H1 (cell line): ENCODE measurements around the gene GLTPD2. TPM values are rescaled to one million over a fixed set of nuclear protein-coding genes. Genes with fewer than 3 reads are reported as not detected.

Source experiments
- CTCF ChIA-PET: fragments of 300-600 bp; sonication (Branson Sonifier 250); formaldehyde crosslinking; loops from one replicate; lab custom pipeline; 2021; ENCODE audit not compliant: partially characterized antibody; lab: Charles Lee
- POLR2A ChIA-PET: fragments of 300-600 bp; sonication (Branson Sonifier 250); formaldehyde crosslinking; loops from one replicate; lab custom pipeline; 2021; ENCODE audit warnings: inconsistent platforms; ENCODE audit not compliant: partially characterized antibody; lab: Charles Lee
- DNase-seq, 2 experiments: peaks; one replicate each; pipeline versions ENCODE4 v3.0.0 to v3.0.0-alpha.2; 2010 to 2022; ENCODE audit warnings: low spot score in 2 of 2, low read depth in 1 of 2, mixed read lengths in 1 of 2
- FAIRE-seq: peaks from 2 replicates; lab custom pipeline; 2011; peaks lifted over from hg19 to GRCh38; lab: Jason Lieb, UNC
- H2AFZ ChIP-seq: 2 replicates; pipeline ENCODE4 v1.8.1; 2012; ENCODE audit warnings: low read length, inconsistent platforms
- H2AK5ac ChIP-seq: 2 replicates; pipeline ENCODE4 v1.6.1; 2013; ENCODE audit warnings: low read depth, low read length
- H2BK120ac ChIP-seq: replicated peaks from 2 replicates; pipeline ENCODE3; 2013; ENCODE audit warnings: low read depth, low read length, inconsistent platforms
- H2BK12ac ChIP-seq: 2 replicates; pipeline ENCODE4 v1.6.1; 2013; ENCODE audit warnings: low read depth, low read length
- H2BK15ac ChIP-seq: 2 replicates; pipeline ENCODE4 v1.6.1; 2013; ENCODE audit warnings: low read length
- H2BK20ac ChIP-seq: 2 replicates; pipeline ENCODE4 v1.6.1; 2013; ENCODE audit warnings: low read length
- H2BK5ac ChIP-seq: 2 replicates; pipeline ENCODE4 v1.6.1; 2013; ENCODE audit warnings: low read depth, low read length
- H3K14ac ChIP-seq: 2 replicates; pipeline ENCODE4 v1.6.1; 2013; ENCODE audit warnings: inconsistent platforms; ENCODE audit not compliant: insufficient read length
- H3K18ac ChIP-seq: 2 replicates; pipeline ENCODE4 v1.6.1; 2013; ENCODE audit warnings: low read length; ENCODE audit errors: extremely low read depth
- H3K23ac ChIP-seq: 2 replicates; pipeline ENCODE4 v1.6.1; 2013; ENCODE audit warnings: inconsistent platforms; ENCODE audit not compliant: insufficient read length
- H3K23me2 ChIP-seq: 2 replicates; pipeline ENCODE4 v1.6.1; 2013; ENCODE audit warnings: low read depth, low read length
- H3K27ac ChIP-seq: 2 replicates; pipeline ENCODE4 v1.6.1; 2011; ENCODE audit warnings: low read depth, low read length, inconsistent platforms
- H3K27me3 ChIP-seq, 4 experiments: replicated peaks in 1 of 4; 1 replicate in 1 of 4; 2 replicates in 3 of 4; pipeline versions ENCODE4 v1.6.1 to v1.8.1; 2011 to 2013; ENCODE audit warnings: low read length in 3 of 4, mild to moderate bottlenecking in 3 of 4, inconsistent platforms in 2 of 4, mixed read lengths in 2 of 4, moderate library complexity in 1 of 4; ENCODE audit not compliant: control insufficient read depth in 3 of 4, insufficient read depth in 3 of 4; ENCODE audit errors: extremely low read depth in 1 of 4
- H3K36me3 ChIP-seq, 4 experiments: 2 replicates each; pipeline versions ENCODE4 v1.6.1 to v1.8.1; 2011 to 2013; ENCODE audit warnings: mild to moderate bottlenecking in 4 of 4, low read length in 3 of 4, moderate library complexity in 2 of 4, control low read depth in 1 of 4, inconsistent platforms in 1 of 4; ENCODE audit not compliant: insufficient read depth in 4 of 4, control insufficient read depth in 2 of 4
- H3K4ac ChIP-seq: replicated peaks from 2 replicates; pipeline ENCODE3; 2013; ENCODE audit warnings: low read length, low read depth, mixed read lengths, inconsistent platforms; ENCODE audit not compliant: insufficient read length
- H3K4me1 ChIP-seq, 4 experiments: replicated peaks in 1 of 4; 1 replicate in 1 of 4; 2 replicates in 3 of 4; pipeline versions ENCODE4 v1.6.1 to v1.8.1; 2011 to 2013; ENCODE audit warnings: low read length in 3 of 4, inconsistent platforms in 2 of 4, mixed read lengths in 1 of 4; ENCODE audit not compliant: insufficient read depth in 4 of 4, control insufficient read depth in 3 of 4
- H3K4me2 ChIP-seq, 2 experiments: 2 replicates each; pipeline versions ENCODE4 v1.6.1 to v1.8.1; 2011 to 2013; ENCODE audit warnings: low read depth in 2 of 2, low read length in 2 of 2, control low read depth in 1 of 2, inconsistent platforms in 1 of 2, mild to moderate bottlenecking in 1 of 2; ENCODE audit not compliant: insufficient read depth in 1 of 2
- H3K4me3 ChIP-seq, 4 experiments: fragments of 200-600, 300-600 bp in 1 of 4; sonication (generic), shearing (Covaris generic), sonication (Bioruptor Twin) in 1 of 4; 2 replicates each; pipeline versions ENCODE4 v1.5.1 to v1.8.1; 2011 to 2016; ENCODE audit warnings: low read length in 4 of 4, low read depth in 3 of 4, control low read depth in 2 of 4, inconsistent platforms in 2 of 4, mild to moderate bottlenecking in 2 of 4, mixed read lengths in 1 of 4, moderate library complexity in 1 of 4; ENCODE audit not compliant: insufficient read depth in 2 of 4; ENCODE audit errors: extremely low read depth in 1 of 4
- H3K56ac ChIP-seq: replicated peaks from 2 replicates; pipeline ENCODE3; 2013; ENCODE audit warnings: low read depth, mild to moderate bottlenecking, mixed read lengths, low read length, inconsistent platforms; ENCODE audit not compliant: insufficient read length
- H3K79me1 ChIP-seq: 2 replicates; pipeline ENCODE4 v1.6.1; 2013; ENCODE audit warnings: low read depth, low read length, control low read depth
- H3K79me2 ChIP-seq, 2 experiments: 2 replicates each; pipeline versions ENCODE4 v1.6.1 to v1.8.1; 2012 to 2013; ENCODE audit warnings: low read length in 2 of 2, mild to moderate bottlenecking in 2 of 2, inconsistent platforms in 1 of 2; ENCODE audit not compliant: insufficient read depth in 2 of 2, control insufficient read depth in 1 of 2
- H3K9ac ChIP-seq, 4 experiments: replicated peaks in 1 of 4; 1 replicate in 1 of 4; 2 replicates in 3 of 4; pipeline versions ENCODE4 v1.6.1 to v1.8.1; 2011 to 2013; ENCODE audit warnings: low read depth in 3 of 4, low read length in 3 of 4, control low read depth in 2 of 4, mild to moderate bottlenecking in 2 of 4, moderate library complexity in 2 of 4, inconsistent platforms in 1 of 4; ENCODE audit errors: extremely low read depth in 1 of 4
- H3K9me3 ChIP-seq, 2 experiments: 2 replicates each; pipeline versions ENCODE4 v1.6.1 to v1.8.1; 2012 to 2013; ENCODE audit warnings: mild to moderate bottlenecking in 2 of 2, moderate library complexity in 2 of 2, control low read depth in 1 of 2, inconsistent platforms in 1 of 2, low read depth in 1 of 2, low read length in 1 of 2, mixed read lengths in 1 of 2; ENCODE audit not compliant: insufficient read depth in 2 of 2
- H4K20me1 ChIP-seq, 2 experiments: replicated peaks in 1 of 2; 2 replicates each; pipeline versions ENCODE3 to v1.8.1; 2011 to 2013; ENCODE audit warnings: inconsistent platforms in 2 of 2, low read length in 2 of 2, mild to moderate bottlenecking in 1 of 2; ENCODE audit not compliant: insufficient read depth in 2 of 2, control insufficient read depth in 1 of 2
- H4K5ac ChIP-seq: 2 replicates; pipeline ENCODE4 v1.6.1; 2013; ENCODE audit warnings: low read length, low read depth, mixed read lengths, inconsistent platforms; ENCODE audit not compliant: insufficient read length
- H4K8ac ChIP-seq: 2 replicates; pipeline ENCODE4 v1.8.0; 2013; ENCODE audit warnings: mild to moderate bottlenecking, moderate library complexity, low read length, inconsistent platforms; ENCODE audit not compliant: insufficient read depth; ENCODE audit errors: extremely low read depth
- H4K91ac ChIP-seq: replicated peaks from 2 replicates; pipeline ENCODE3; 2013; ENCODE audit warnings: low read length, mixed read lengths, inconsistent platforms; ENCODE audit not compliant: insufficient read length
- ASH2L ChIP-seq: fragments of 200-600, 300-600 bp; sonication (generic); IDR thresholded peaks from one replicate; pipeline ENCODE4 v1.7.1; 2017; ENCODE audit warnings: low read length
- CHD1 ChIP-seq: IDR thresholded peaks from 2 replicates; pipeline ENCODE4 v1.6.1; 2012; ENCODE audit warnings: low read depth, low read length, improper control_type of control experiment
- GABPA ChIP-seq: IDR thresholded peaks from 2 replicates; pipeline ENCODE4 v1.6.1; 2011; ENCODE audit warnings: mild to moderate bottlenecking, low read length, moderate library complexity, borderline replicate concordance; ENCODE audit not compliant: insufficient read depth
- RFX5 ChIP-seq: IDR thresholded peaks from 2 replicates; pipeline ENCODE4 v1.6.1; 2011; ENCODE audit warnings: low read depth, low read length, improper control_type of control experiment, borderline replicate concordance
- SIN3A ChIP-seq, 2 experiments: IDR thresholded peaks in 1 of 2; conservative IDR thresholded peaks in 1 of 2; 2 replicates each; pipeline ENCODE4 v1.6.1; 2011 to 2012; ENCODE audit warnings: low read length in 2 of 2, improper control_type of control experiment in 1 of 2, low read depth in 1 of 2, mild to moderate bottlenecking in 1 of 2
- TAF1 ChIP-seq: IDR thresholded peaks from 2 replicates; pipeline ENCODE4 v1.6.1; 2011; ENCODE audit warnings: mild to moderate bottlenecking, low read depth, low read length
- TAF7 ChIP-seq: optimal IDR thresholded peaks from 2 replicates; pipeline ENCODE3; 2011; ENCODE audit warnings: low read depth, mild to moderate bottlenecking, inconsistent platforms, low read length, moderate library complexity, borderline replicate concordance
- TCF12 ChIP-seq: IDR thresholded peaks from 2 replicates; pipeline ENCODE4 v1.6.1; 2011; ENCODE audit warnings: low read depth, mild to moderate bottlenecking, low read length
- ZNF274 ChIP-seq: IDR thresholded peaks from 2 replicates; pipeline ENCODE4 v1.7.0; 2012; ENCODE audit warnings: low read length, borderline replicate concordance; ENCODE audit errors: extremely low read depth
- WGBS, 2 experiments: shearing (Covaris generic) in 1 of 2; methylation state at CpG; one replicate each; pipeline versions ENCODE4 v1.1.6 to v1.1.7; 2013 to 2015; ENCODE audit warnings: low lambda C conversion rate in 2 of 2, mixed read lengths in 2 of 2, inconsistent platforms in 1 of 2, low coverage in 1 of 2, missing lambda C conversion rate in 1 of 2; ENCODE audit not compliant: insufficient replicate concordance in 2 of 2, insufficient coverage in 1 of 2, insufficient read length in 1 of 2; ENCODE audit errors: extremely low coverage in 1 of 2, missing lambda C conversion rate in 1 of 2; 5-methylcytosine and 5-hydroxymethylcytosine counted together
- polyA plus RNA-seq, 7 experiments: library from polyadenylated mRNA; depleted of rRNA in 3 of 7; stranded (reverse) in 5 of 7; unstranded in 2 of 7; fragments of >200 nt in 5 of 7; fragments of 200-250 nt in 2 of 7; gene quantifications; 1 replicate in 5 of 7; 2 replicates in 1 of 7; 4 replicates in 1 of 7; pipeline versions ENCODE4 v1.2.1 to v1.2.3, GENCODE V29; 2011 to 2013; ENCODE audit warnings: missing spikeins in 2 of 7, mixed read lengths in 2 of 7
- total RNA-seq: library from RNA; stranded (reverse); fragmentation: NEBNext Ultra II Directional; extraction: Animal tissue kit (Norgen Biotek cat#: 25700); gene quantifications from 2 replicates; pipeline ENCODE4 v1.2.1, GENCODE V29; 2021
- TF ChIP-seq, protein P1 (sequence below): IDR thresholded peaks from 2 replicates; pipeline ENCODE4 v1.6.1; 2011; ENCODE audit warnings: low read length, improper control_type of control experiment

The GLTPD2 gene
- total and polyA plus RNA-seq, 2 of the 8 experiments (the other 6 are each of a cell fraction or from before 2014, with no cell fraction given): not detected

DNA sequence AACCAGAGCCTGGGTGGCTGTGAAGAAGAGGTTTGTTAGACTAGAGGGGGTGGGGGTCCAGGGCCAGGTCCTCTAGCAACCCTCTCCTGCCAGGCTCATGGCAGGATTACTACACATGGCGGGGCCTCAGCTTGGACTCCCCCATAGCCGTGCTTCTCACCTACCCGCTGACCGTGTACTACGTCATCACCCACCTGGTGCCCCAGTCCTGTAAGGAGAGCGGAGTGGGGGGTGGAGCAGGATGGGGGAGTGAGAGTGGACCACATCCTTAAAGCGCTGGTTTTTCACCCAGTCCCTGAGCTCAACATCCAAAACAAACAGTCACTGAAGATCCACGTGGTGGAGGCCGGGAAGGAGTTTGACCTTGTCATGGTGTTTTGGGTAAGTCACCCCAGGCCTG, 44.9 kb upstream of the GLTPD2 start:
- CTCF ChIA-PET: interaction anchor here (0.6 to 3.1 kb wide), 7 partner anchors 11 to 218 kb away, joined by 3 to 14 read pairs (median 3); partner anchors contain the start of gene MED11
- peaks cover 20 to 45% (median 34%) of the 10 kb centered on the region in 4 experiments for H3K27me3 ChIP-seq
- H3K4me3 ChIP-seq: no peak overlapping the region
- no peaks in the 10 kb centered on the region for H3K79me1 ChIP-seq
- 90% methylated on average over 9 of the region's 9 CpGs; no CpG with 5 or more reads in 1 of the 2 experiments for WGBS, 2 experiments
- no peak overlapping the region for H2AFZ ChIP-seq
- H3K4ac ChIP-seq: no peak overlapping the region
- H4K8ac ChIP-seq: no peak overlapping the region
- no peak overlapping the region for H3K4me2 ChIP-seq
- peaks cover 0 to 4% (median 3%) of the 10 kb centered on the region in 4 experiments; a peak in 5 of 7 replicates for H3K4me1 ChIP-seq
- POLR2A ChIA-PET: interaction anchor here (1.0 to 1.5 kb wide), 2 partner anchors 9 to 37 kb away, joined by 3 read pairs; no protein-coding TSS in a partner anchor
- no peak for DNase-seq
- H3K14ac ChIP-seq: no peak overlapping the region
- H2BK15ac ChIP-seq: no peak overlapping the region
- no peak overlapping the region for H2BK120ac ChIP-seq
- H3K36me3 ChIP-seq: no peaks in the 10 kb centered on the region; a peak in 1 of 8 replicates
- H4K20me1 ChIP-seq: no peaks in the 10 kb centered on the region
- H3K9ac ChIP-seq: no peak overlapping the region
- H4K91ac ChIP-seq: no peak overlapping the region
- H3K56ac ChIP-seq: no peak overlapping the region
- no peak overlapping the region for H2BK12ac ChIP-seq
- no peaks in the 10 kb centered on the region; a peak in 1 of 4 replicates for H3K9me3 ChIP-seq
- H2AK5ac ChIP-seq: 0 out of 2 replicates have a peak overlapping the region, but pooled peaks have one; percentile 24
- TF ChIP-seq, protein P1, sequence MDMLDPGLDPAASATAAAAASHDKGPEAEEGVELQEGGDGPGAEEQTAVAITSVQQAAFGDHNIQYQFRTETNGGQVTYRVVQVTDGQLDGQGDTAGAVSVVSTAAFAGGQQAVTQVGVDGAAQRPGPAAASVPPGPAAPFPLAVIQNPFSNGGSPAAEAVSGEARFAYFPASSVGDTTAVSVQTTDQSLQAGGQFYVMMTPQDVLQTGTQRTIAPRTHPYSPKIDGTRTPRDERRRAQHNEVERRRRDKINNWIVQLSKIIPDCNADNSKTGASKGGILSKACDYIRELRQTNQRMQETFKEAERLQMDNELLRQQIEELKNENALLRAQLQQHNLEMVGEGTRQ: no peak
- TF ChIP-seq SIN3A (conservative IDR thresholded peaks at IDR 0.05 in 1 of 2, IDR thresholded peaks at IDR 0.05 in 1 of 2; ENCODE audit: low read depth in 1 of 2, low read length in 2 of 2) (no peak), TCF12 (no peak), CHD1 (no peak), TAF7 (no peak), GABPA (no peak), TAF1 (no peak), ASH2L (no peak), ZNF274 (no peak), RFX5 (no peak)
- TF ChIP-seq, all 59 proteins: peak for 0
- Histone ChIP-seq H4K5ac (no peak overlapping the region), H3K79me2 (no peaks in the 10 kb centered on the region), H3K23ac (no peak overlapping the region), H2BK20ac (no peak overlapping the region), H2BK5ac (no peak overlapping the region), H3K27ac (no peak overlapping the region), H3K23me2 (peaks cover 16% of the 10 kb centered on the region; the same call in 1 of the 2 replicates), H3K18ac (no peak overlapping the region)
- no peak for FAIRE-seq
